Neuron (in vitro differentiated cells): ENCODE measurements around the gene FAHD2A.
"Not testable (repeated sequence)": the region's sequence is repeated elsewhere in the genome, so short reads cannot be mapped to it uniquely, and the experiment has no call there.

Source experiments
- H2AFZ ChIP-seq: one replicate; pipeline ENCODE4 v1.6.1; 2013; ENCODE audit warnings: low read depth, mild to moderate bottlenecking, inconsistent platforms, low read length, moderate library complexity
- H3K27me3 ChIP-seq: one replicate; pipeline ENCODE4 v1.6.1; 2013; ENCODE audit warnings: low read length; ENCODE audit not compliant: insufficient read depth
- H3K36me3 ChIP-seq: one replicate; pipeline ENCODE4 v1.6.1; 2013; ENCODE audit warnings: low read length; ENCODE audit not compliant: insufficient read depth
- H3K4me1 ChIP-seq: one replicate; pipeline ENCODE4 v1.6.1; 2013; ENCODE audit warnings: low read length; ENCODE audit not compliant: insufficient read depth
- H3K4me3 ChIP-seq: 2 replicates; pipeline ENCODE4 v1.5.1; 2013; ENCODE audit warnings: mild to moderate bottlenecking, low read length, moderate library complexity
- H3K9me3 ChIP-seq: one replicate; pipeline ENCODE4 v1.6.1; 2013; ENCODE audit warnings: low read length

Gene FAHD2A

DNA sequence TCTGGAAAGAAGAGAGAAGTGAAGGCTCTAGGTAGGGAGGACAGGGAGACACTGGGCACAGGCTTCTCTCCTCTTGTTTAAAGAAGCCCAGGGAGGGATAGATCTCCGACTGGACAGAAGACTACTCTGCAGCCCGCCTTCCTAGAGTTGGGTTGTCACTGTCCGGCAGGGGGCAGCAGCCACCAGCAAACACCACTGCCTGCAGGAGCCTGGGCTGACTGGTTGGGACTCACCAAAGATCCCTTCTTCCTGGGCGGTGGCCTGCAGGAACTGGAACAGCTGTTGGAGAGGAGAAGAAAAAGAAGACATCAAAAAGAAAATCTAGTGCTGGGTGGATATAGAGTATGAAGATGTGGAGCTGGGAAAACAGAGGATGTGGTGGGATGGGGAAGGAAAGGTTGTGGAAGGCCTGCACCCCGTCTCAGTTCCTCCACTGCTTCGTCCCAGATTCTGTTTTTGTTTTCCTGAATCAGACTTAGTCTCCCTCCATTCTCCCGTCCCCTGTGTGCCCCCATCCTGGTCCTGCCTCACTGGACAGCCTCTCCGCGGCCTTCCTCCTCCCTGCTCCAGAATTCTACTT lies 11.6 kb downstream of the FAHD2A start:
- not testable (repeated sequence) for H3K36me3 ChIP-seq, H3K27me3 ChIP-seq, H3K9me3 ChIP-seq, H3K4me1 ChIP-seq, H3K4me3 ChIP-seq, H2AFZ ChIP-seq

DNA sequence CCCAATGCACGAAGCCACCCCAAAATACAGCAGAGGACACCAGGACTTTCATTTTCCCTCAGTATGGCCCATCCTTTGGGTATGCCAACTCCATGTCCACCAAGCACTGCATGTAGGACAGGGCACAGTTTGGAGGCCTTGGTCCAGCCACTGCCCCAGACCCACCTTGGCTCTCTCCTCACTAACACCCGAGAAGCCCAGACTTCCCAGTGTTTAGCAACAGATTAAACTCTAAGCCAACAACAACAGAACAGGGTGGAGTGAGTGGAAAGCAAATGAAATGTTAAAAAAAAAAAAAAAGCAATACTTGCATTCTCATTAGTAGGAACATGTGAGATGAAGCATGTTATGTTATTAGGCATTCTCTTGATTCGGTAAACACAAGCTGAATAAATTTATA lies 12.6 kb downstream of the FAHD2A start:
- not testable (repeated sequence) for H3K27me3 ChIP-seq, H3K36me3 ChIP-seq, H3K4me1 ChIP-seq, H3K4me3 ChIP-seq, H2AFZ ChIP-seq, H3K9me3 ChIP-seq

- H3K9me3 ChIP-seq, H3K27me3 ChIP-seq, H3K4me1 ChIP-seq, H2AFZ ChIP-seq, H3K4me3 ChIP-seq, H3K36me3 ChIP-seq: not testable (repeated sequence)
These were observed 13.1 kb downstream of the FAHD2A start for GRCh38 chr2:95415561-95415960.

DNA sequence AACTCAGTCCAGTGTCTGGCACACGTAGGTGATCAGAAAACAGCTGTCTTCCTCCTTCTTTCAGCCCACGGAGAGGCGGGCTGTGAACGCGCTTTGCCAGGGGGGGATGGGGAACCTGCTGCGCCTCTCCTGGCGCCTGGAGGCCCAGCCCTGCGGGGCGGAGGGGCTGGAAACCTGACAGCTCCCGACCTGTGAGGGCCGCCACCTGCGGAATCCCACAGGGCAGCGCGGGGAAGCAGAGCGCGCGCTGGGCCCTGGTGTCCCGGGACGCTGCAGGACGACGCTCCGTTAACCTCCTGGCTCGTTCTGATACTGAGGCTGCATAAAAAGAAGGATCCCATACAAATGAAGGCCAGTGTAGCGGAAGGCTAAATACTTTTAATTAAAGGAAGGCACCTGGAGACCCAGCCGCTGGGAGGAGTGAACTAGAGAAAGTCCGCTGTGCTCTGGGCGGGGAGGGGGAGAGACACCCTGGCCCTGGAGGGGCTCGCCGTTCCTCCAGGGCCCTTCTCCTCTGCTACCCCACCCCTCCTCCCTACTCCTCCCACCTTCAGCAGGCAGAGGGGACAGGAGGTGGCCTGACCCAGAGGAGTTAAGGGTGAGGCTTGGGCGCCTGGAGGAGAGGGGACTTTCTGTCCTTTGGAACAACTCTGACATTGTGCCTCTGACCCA lies 24.8 kb downstream of the FAHD2A start:
- not testable (repeated sequence) for H2AFZ ChIP-seq, H3K9me3 ChIP-seq, H3K27me3 ChIP-seq, H3K4me1 ChIP-seq, H3K4me3 ChIP-seq, H3K36me3 ChIP-seq

DNA sequence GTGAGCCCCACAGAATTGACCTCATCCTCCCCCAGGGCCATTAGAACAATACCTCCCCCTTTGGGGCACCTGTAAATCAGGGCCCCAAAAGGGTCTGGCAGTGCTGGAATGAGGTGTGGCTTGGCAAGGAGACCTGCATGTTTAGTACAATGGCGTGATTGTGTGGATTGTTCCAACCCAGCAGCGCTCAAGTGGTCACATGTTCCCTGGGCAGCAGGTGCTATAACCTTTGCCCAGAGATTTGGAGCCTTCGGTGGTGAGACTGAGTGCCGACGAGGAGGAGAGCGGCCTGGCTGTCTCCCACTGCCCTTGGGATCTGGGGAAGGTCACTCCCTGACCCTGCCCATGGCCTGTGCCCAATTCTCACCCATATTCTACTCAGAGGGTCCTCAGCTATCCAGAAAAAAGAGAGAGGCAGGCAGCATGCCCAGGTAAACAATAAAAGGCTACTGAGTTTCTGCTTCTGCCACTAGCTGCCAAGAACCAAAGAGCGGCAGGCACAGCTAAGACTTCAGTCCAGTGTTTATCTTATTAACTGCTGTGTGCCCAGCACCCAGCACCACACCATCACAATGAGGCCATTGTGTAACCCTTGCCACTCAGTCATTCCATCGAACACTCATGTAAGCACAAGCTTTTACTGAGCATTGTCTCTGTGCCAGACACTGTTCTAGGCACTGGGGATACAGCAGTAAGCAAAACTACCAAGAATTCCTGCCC lies 27.4 kb downstream of the FAHD2A start:
- H3K27me3 ChIP-seq, H3K4me1 ChIP-seq, H3K36me3 ChIP-seq, H2AFZ ChIP-seq, H3K4me3 ChIP-seq, H3K9me3 ChIP-seq: not testable (repeated sequence)

GRCh38 chr2:95433373-95433772 lies 30.9 kb downstream of the FAHD2A start:
- not testable (repeated sequence) for H3K27me3 ChIP-seq, H3K36me3 ChIP-seq, H3K4me3 ChIP-seq, H3K4me1 ChIP-seq, H2AFZ ChIP-seq, H3K9me3 ChIP-seq

DNA sequence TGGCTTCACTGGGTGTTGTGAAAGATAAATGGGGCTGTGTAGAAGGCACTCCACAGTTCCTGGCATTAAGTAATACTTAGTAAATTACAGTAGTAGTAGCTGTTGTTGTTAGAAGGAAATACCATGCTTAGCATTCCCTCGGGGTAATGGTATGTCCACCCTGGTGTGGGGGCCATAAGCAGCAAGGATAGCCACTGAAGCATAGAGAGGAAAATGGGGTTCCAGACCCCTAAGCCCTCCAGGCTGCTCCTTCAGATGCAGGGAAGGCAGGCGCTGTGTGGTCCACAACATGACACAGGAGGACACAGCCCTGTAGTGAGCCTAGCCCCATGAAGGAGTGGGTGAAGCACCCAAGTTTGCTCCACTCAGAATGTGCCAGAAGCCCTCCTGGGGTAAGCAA lies 31.5 kb downstream of the FAHD2A start:
- H3K4me3 ChIP-seq, H3K4me1 ChIP-seq, H3K36me3 ChIP-seq, H2AFZ ChIP-seq, H3K9me3 ChIP-seq, H3K27me3 ChIP-seq: not testable (repeated sequence)

GRCh38 chr2:95434507-95435076 lies 32.1 kb downstream of the FAHD2A start:
- not testable (repeated sequence) for H3K4me3 ChIP-seq, H3K27me3 ChIP-seq, H3K36me3 ChIP-seq, H3K4me1 ChIP-seq, H3K9me3 ChIP-seq, H2AFZ ChIP-seq

DNA sequence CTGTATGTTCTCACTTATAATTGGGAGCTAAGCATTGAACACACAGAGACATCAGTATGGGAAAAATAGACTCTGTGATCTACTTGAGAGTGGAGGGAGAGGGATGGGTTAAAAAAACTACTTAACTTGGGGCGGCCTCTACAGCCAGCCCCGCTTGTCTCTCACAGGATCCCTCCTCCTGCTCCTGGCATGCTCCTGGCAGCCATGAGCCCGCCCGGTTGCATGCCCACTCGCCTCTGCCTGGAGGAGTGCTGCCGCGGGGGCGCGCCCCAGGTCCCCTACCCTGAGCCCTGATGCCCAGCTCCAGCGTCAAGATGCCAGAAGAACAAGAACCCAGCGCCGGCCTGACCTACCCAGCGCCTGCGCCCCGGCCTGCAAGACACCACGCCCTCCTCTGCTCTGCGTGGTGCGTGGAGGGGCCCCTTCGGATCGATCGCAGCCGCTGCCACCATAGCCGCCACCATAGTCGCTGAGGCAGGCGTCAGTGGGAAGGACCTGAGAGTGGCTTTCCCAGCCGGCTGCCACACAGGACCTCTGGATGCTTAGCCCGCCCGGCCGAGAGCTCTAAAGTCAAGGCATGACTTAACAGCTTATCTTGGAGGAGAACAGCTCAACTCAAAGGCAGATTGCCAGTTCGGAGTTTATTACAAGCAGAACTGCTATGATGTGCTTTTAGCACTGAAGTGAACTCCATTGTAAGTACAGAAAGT lies 32.8 kb downstream of the FAHD2A start:
- H3K27me3 ChIP-seq, H2AFZ ChIP-seq, H3K4me3 ChIP-seq, H3K9me3 ChIP-seq, H3K36me3 ChIP-seq, H3K4me1 ChIP-seq: not testable (repeated sequence)

DNA sequence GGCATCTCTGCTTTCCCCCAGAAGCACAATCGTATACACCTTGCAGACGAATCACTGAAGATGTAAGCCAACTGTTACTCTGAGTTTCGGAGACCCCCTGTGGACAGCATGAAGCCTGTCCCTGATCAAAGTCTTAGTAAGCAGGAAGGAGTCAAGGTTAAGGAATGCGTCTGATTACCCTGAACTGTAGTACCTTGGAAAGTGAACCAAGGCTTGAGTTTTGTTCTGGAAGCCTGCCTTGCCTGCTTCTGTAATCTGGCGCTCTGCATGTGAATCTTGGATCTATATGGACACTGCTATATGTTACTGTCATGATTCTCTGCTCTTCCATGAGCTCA lies 33.3 kb downstream of the FAHD2A start:
- H3K27me3 ChIP-seq, H2AFZ ChIP-seq, H3K9me3 ChIP-seq, H3K4me3 ChIP-seq, H3K4me1 ChIP-seq, H3K36me3 ChIP-seq: not testable (repeated sequence)

- not testable (repeated sequence) for H3K4me1 ChIP-seq, H3K27me3 ChIP-seq, H3K4me3 ChIP-seq, H3K9me3 ChIP-seq, H2AFZ ChIP-seq, H3K36me3 ChIP-seq
These were observed 40.1 kb downstream of the FAHD2A start for GRCh38 chr2:95442474-95443099.

- not testable (repeated sequence) for H3K9me3 ChIP-seq, H2AFZ ChIP-seq, H3K36me3 ChIP-seq, H3K4me3 ChIP-seq, H3K27me3 ChIP-seq, H3K4me1 ChIP-seq
These were observed 42.8 kb downstream of the FAHD2A start for GRCh38 chr2:95445317-95445716.

DNA sequence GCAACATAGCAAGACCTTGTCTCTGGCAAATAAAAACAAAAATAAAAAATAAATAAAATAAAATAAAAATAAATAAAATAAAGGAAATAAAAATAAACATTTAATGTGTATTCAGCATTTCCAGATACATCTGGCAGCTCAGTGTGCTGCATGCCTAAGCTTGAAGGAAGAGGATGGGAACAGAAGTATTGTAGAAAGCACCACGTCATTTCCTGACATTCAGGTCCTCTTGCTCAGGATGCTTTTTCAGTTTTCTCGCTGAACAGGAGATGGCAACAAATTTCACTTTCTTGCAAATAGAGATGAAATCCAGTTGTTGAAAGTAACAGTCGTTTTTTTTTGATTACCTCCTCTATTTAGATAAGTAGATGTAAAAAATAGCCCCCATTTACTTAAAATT lies 60.8 kb downstream of the FAHD2A start:
- H3K4me1 ChIP-seq, H3K36me3 ChIP-seq, H3K9me3 ChIP-seq, H3K27me3 ChIP-seq, H2AFZ ChIP-seq, H3K4me3 ChIP-seq: not testable (repeated sequence)
